WTC11 (cell line): ENCODE results near the gene PDE4B. TPM values are rescaled to one million over a fixed set of nuclear protein-coding genes. Genes with fewer than 3 reads are reported as not detected.

Experiments
- ATAC-seq: fragments of 200-7000 bp; cut with Tn5 transposase; 2 replicates; pipeline ENCODE4 v1.10.0; 2021; ENCODE audit warnings: mild to moderate bottlenecking, moderate library complexity
- CTCF ChIA-PET: fragments of 300-600 bp; sonication (Branson Sonifier 250); formaldehyde crosslinking; loops from one replicate; lab custom pipeline; 2021; ENCODE audit warnings: antibody characterized with exemption; lab: Charles Lee
- POLR2A ChIA-PET: fragments of 350-600 bp; sonication (Branson Sonifier 250); formaldehyde crosslinking; loops from one replicate; lab custom pipeline; 2021; ENCODE audit warnings: antibody characterized with exemption; lab: Charles Lee
- DNase-seq: peaks from one replicate; pipeline ENCODE4 v3.0.0; 2021; ENCODE audit warnings: low spot score
- H3K27ac Mint-ChIP-seq: 2 replicates; pipeline ENCODE4 v1.8.0; 2021; ENCODE audit warnings: mixed read lengths
- H3K27me3 Mint-ChIP-seq: 2 replicates; pipeline ENCODE4 v1.8.0; 2021; ENCODE audit warnings: low read depth, mild to moderate bottlenecking, moderate library complexity, mixed read lengths
- H3K36me3 Mint-ChIP-seq: 2 replicates; pipeline ENCODE4 v1.8.0; 2021; ENCODE audit warnings: mixed read lengths
- H3K4me1 Mint-ChIP-seq: 2 replicates; pipeline ENCODE4 v1.8.0; 2022; ENCODE audit warnings: mixed read lengths
- H3K4me3 Mint-ChIP-seq: 2 replicates; pipeline ENCODE4 v1.8.0; 2021; ENCODE audit warnings: mild to moderate bottlenecking, moderate library complexity, mixed read lengths
- H3K9me3 Mint-ChIP-seq: 2 replicates; pipeline ENCODE4 v1.8.0; 2021; ENCODE audit warnings: mixed read lengths
- ATF1 ChIP-seq: sonication (generic); formaldehyde crosslinking; IDR thresholded peaks from 2 replicates; pipeline ENCODE4 v1.8.1; 2023; ENCODE audit warnings: mild to moderate bottlenecking, moderate library complexity, missing genetic modification reagents
- CREB1 ChIP-seq: sonication (generic); formaldehyde crosslinking; IDR thresholded peaks from 2 replicates; pipeline ENCODE4 v1.8.0; 2023; ENCODE audit warnings: mild to moderate bottlenecking, missing genetic modification reagents
- E2F1 ChIP-seq: sonication (generic); formaldehyde crosslinking; IDR thresholded peaks from 2 replicates; pipeline ENCODE4 v1.8.0; 2022; ENCODE audit warnings: mild to moderate bottlenecking, missing genetic modification reagents
- EMX1 ChIP-seq: fragments of 250-450 bp; sonication (Bioruptor Pico); IDR thresholded peaks from 2 replicates; pipeline ENCODE4 v1.8.0; 2021; ENCODE audit warnings: mild to moderate bottlenecking
- FOXP1 ChIP-seq: sonication (generic); formaldehyde crosslinking; IDR thresholded peaks from 2 replicates; pipeline ENCODE4 v1.8.0; 2022; ENCODE audit warnings: missing genetic modification reagents, mild to moderate bottlenecking, moderate library complexity, borderline replicate concordance
- GRHL2 ChIP-seq: fragments of 250-450 bp; sonication (Bioruptor Pico); IDR thresholded peaks from 2 replicates; pipeline ENCODE4 v1.8.0; 2022; ENCODE audit warnings: mild to moderate bottlenecking, moderate library complexity; ENCODE audit not compliant: insufficient replicate concordance, severe bottlenecking
- GTF2I ChIP-seq: fragments of 250-450 bp; sonication (Bioruptor Pico); conservative IDR thresholded peaks from 2 replicates; pipeline ENCODE4 v1.4.0; 2021; ENCODE audit warnings: mild to moderate bottlenecking
- HMGA2 ChIP-seq: fragments of 250-450 bp; sonication (Bioruptor Pico); IDR thresholded peaks from 2 replicates; pipeline ENCODE4 v1.4.0; 2021; ENCODE audit warnings: mild to moderate bottlenecking, moderate library complexity
- IRF2 ChIP-seq: sonication (generic); formaldehyde crosslinking; IDR thresholded peaks from 2 replicates; pipeline ENCODE4 v1.8.0; 2022; ENCODE audit warnings: low read depth, missing genetic modification reagents, borderline replicate concordance
- JUN ChIP-seq: sonication (generic); formaldehyde crosslinking; IDR thresholded peaks from 2 replicates; pipeline ENCODE4 v1.8.0; 2023; ENCODE audit warnings: mild to moderate bottlenecking, missing genetic modification reagents
- NR1H2 ChIP-seq: sonication (generic); formaldehyde crosslinking; IDR thresholded peaks from 2 replicates; pipeline ENCODE4 v1.9.0; 2021; ENCODE audit warnings: mild to moderate bottlenecking, moderate library complexity, missing genetic modification reagents
- NR2C2 ChIP-seq: sonication (generic); formaldehyde crosslinking; IDR thresholded peaks from 2 replicates; pipeline ENCODE4 v1.8.0; 2022; ENCODE audit warnings: mild to moderate bottlenecking, missing genetic modification reagents
- PREB ChIP-seq: sonication (generic); formaldehyde crosslinking; IDR thresholded peaks from 2 replicates; pipeline ENCODE4 v1.8.1; 2022; ENCODE audit warnings: mild to moderate bottlenecking, missing genetic modification reagents, moderate library complexity, borderline replicate concordance
- PRRX2 ChIP-seq: fragments of 250-450 bp; sonication (Bioruptor Pico); IDR thresholded peaks from 2 replicates; pipeline ENCODE4 v1.8.0; 2021; ENCODE audit warnings: mild to moderate bottlenecking
- RORB ChIP-seq: fragments of 250-450 bp; sonication (Bioruptor Pico); IDR thresholded peaks from 2 replicates; pipeline ENCODE4 v1.9.0; 2021; ENCODE audit warnings: mild to moderate bottlenecking
- TP53 ChIP-seq: sonication (generic); formaldehyde crosslinking; IDR thresholded peaks from 2 replicates; pipeline ENCODE4 v1.8.1; 2023; ENCODE audit warnings: mild to moderate bottlenecking, missing genetic modification reagents
- ZBTB43 ChIP-seq: sonication (generic); formaldehyde crosslinking; IDR thresholded peaks from 2 replicates; pipeline ENCODE4 v1.8.1; 2023; ENCODE audit warnings: mild to moderate bottlenecking, missing genetic modification reagents
- ZNF263 ChIP-seq: sonication (generic); formaldehyde crosslinking; IDR thresholded peaks from 2 replicates; pipeline ENCODE4 v1.8.1; 2022; ENCODE audit warnings: low read depth, mild to moderate bottlenecking, moderate library complexity, missing genetic modification reagents
- ZNF423 ChIP-seq: fragments of 250-450 bp; sonication (Bioruptor Pico); IDR thresholded peaks from 2 replicates; pipeline ENCODE4 v2.1.2; 2022; ENCODE audit warnings: mild to moderate bottlenecking, moderate library complexity
- ZNF425 ChIP-seq: fragments of 250-450 bp; sonication (Bioruptor Pico); conservative IDR thresholded peaks from 2 replicates; pipeline ENCODE4 v1.9.0; 2021; ENCODE audit warnings: mild to moderate bottlenecking
- total RNA-seq: library from RNA; stranded (reverse); gene quantifications from 3 replicates; pipeline ENCODE4 v1.2.3, GENCODE V29; 2021
- TF ChIP-seq, protein P1 (sequence below): sonication (generic); formaldehyde crosslinking; IDR thresholded peaks from 2 replicates; pipeline ENCODE4 v1.8.1; 2023; ENCODE audit warnings: mild to moderate bottlenecking, missing genetic modification reagents, moderate library complexity
- TF ChIP-seq, protein P2 (sequence below): fragments of 250-450 bp; sonication (Bioruptor Pico); IDR thresholded peaks from 2 replicates; pipeline ENCODE4 v1.8.0; 2021; ENCODE audit warnings: mild to moderate bottlenecking
- TF ChIP-seq, protein P3 (sequence below): fragments of 250-450 bp; sonication (Bioruptor Pico); IDR thresholded peaks from 2 replicates; pipeline ENCODE4 v1.9.0; 2021; ENCODE audit warnings: moderate library complexity, mild to moderate bottlenecking, inconsistent platforms, borderline replicate concordance

The PDE4B gene
- total RNA-seq, 1 experiment from 2014 or later, result 8.0 TPM

DNA sequence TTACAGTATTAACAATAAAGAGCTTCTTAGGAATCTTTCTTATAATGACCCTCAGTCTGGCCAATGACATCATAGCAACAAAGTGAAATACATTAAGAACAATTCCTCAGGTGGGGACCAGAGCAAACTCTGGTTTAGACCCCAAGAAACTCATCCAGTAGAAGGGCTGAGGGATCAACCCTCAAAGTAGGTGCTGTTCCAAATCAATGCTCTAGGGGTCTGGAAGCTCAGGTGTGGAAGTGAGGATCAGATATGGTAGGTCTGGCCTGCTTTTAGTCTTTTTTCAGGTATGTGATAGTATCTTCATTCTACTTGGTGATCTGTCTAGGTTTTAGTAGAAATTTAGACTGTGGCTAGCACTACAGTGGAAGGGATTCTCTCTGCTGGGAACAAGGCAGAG, 291.7 kb downstream of the PDE4B start (continued):
- TF ChIP-seq ZNF263 (CRISPR knock-in tag) (no peak), NR2C2 (CRISPR knock-in tag) (no peak), JUN (CRISPR knock-in tag) (no peak), TP53 (CRISPR knock-in tag) (no peak), E2F1 (CRISPR knock-in tag) (no peak), CREB1 (no peak)
- TF ChIP-seq, protein P1, sequence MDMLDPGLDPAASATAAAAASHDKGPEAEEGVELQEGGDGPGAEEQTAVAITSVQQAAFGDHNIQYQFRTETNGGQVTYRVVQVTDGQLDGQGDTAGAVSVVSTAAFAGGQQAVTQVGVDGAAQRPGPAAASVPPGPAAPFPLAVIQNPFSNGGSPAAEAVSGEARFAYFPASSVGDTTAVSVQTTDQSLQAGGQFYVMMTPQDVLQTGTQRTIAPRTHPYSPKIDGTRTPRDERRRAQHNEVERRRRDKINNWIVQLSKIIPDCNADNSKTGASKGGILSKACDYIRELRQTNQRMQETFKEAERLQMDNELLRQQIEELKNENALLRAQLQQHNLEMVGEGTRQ (CRISPR knock-in tag), result no peak
- TF ChIP-seq, all 79 proteins: peak for 0

DNA sequence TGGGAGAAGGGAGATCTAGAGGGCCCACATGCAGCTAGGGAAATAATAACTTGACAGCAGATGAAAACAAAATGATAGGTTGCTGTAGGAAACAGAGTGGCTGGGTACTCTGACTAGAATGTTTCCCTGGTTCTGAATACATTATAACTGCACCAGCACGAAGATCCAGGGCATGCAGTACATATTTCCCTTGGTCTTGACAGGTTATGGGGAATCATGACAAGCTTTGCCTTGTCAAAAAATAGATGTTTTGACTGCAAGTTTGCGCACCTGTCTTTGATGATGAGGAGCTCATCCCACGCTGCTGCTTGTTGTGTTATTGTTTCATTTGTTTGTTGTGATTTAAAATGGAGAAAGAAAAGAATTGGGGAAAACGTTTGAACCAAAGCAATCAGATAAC, 292.9 kb downstream of the PDE4B start:
- ATAC-seq, result no peak
- POLR2A ChIA-PET, result no interaction called here
- no peaks in the 10 kb centered on the region for H3K36me3 Mint-ChIP-seq

More for the DNA sequence above, 292.9 kb downstream of the PDE4B start:
- H3K27ac Mint-ChIP-seq, result no peak overlapping the region
- H3K4me3 Mint-ChIP-seq, result no peak overlapping the region
- no peaks in the 10 kb centered on the region for H3K4me1 Mint-ChIP-seq
- no peak for TF ChIP-seq ZNF423 (CRISPR knock-in tag)
- no peak for TF ChIP-seq NR1H2 (CRISPR knock-in tag)
- no peak for TF ChIP-seq PRRX2 (CRISPR knock-in tag)
- TF ChIP-seq PREB, result no peak
- TF ChIP-seq ZBTB43 (CRISPR knock-in tag), result no peak
- TF ChIP-seq E2F1 (CRISPR knock-in tag), result no peak
- no peak for TF ChIP-seq IRF2 (CRISPR knock-in tag)
- no peak for TF ChIP-seq RORB
- no peak for TF ChIP-seq EMX1 (CRISPR knock-in tag)
- no peak for TF ChIP-seq JUN (CRISPR knock-in tag)
- no peak for TF ChIP-seq GRHL2 (CRISPR knock-in tag)
- TF ChIP-seq HMGA2 (CRISPR knock-in tag), result no peak
- no peak for TF ChIP-seq GTF2I (CRISPR knock-in tag)
- TF ChIP-seq FOXP1 (CRISPR knock-in tag), result no peak
- TF ChIP-seq, protein P2, sequence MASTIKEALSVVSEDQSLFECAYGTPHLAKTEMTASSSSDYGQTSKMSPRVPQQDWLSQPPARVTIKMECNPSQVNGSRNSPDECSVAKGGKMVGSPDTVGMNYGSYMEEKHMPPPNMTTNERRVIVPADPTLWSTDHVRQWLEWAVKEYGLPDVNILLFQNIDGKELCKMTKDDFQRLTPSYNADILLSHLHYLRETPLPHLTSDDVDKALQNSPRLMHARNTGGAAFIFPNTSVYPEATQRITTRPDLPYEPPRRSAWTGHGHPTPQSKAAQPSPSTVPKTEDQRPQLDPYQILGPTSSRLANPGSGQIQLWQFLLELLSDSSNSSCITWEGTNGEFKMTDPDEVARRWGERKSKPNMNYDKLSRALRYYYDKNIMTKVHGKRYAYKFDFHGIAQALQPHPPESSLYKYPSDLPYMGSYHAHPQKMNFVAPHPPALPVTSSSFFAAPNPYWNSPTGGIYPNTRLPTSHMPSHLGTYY, result no peak
- no peak for TF ChIP-seq ZNF425 (CRISPR knock-in tag)
- TF ChIP-seq, protein P1 (CRISPR knock-in tag), result no peak
- TF ChIP-seq, protein P3, sequence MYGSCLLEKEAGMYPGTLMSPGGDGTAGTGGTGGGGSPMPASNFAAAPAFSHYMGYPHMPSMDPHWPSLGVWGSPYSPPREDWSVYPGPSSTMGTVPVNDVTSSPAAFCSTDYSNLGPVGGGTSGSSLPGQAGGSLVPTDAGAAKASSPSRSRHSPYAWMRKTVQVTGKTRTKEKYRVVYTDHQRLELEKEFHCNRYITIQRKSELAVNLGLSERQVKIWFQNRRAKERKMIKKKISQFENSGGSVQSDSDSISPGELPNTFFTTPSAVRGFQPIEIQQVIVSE (CRISPR knock-in tag), result no peak
- no peak for TF ChIP-seq ATF1 (CRISPR knock-in tag)
- no peaks in the 10 kb centered on the region for H3K9me3 Mint-ChIP-seq
- no peaks in the 10 kb centered on the region for H3K27me3 Mint-ChIP-seq
- no peak for DNase-seq
- CTCF ChIA-PET, result no interaction called here
